ENCODE results near the gene PRLR.

- TF ChIP-seq CTCF (IDR thresholded peaks at IDR 0.05; ENCODE audit: low read depth, low read length) (no peak), EZH2phosphoT487 (IDR thresholded peaks at IDR 0.05; ENCODE audit: low read depth) (no peak)
Measured at GRCh38 chr5:35136386-35136785, 93.9 kb downstream of the PRLR start.

Measured in OCI-LY3 (cell line).